ENCODE measurements around the gene MLKL.

DNA sequence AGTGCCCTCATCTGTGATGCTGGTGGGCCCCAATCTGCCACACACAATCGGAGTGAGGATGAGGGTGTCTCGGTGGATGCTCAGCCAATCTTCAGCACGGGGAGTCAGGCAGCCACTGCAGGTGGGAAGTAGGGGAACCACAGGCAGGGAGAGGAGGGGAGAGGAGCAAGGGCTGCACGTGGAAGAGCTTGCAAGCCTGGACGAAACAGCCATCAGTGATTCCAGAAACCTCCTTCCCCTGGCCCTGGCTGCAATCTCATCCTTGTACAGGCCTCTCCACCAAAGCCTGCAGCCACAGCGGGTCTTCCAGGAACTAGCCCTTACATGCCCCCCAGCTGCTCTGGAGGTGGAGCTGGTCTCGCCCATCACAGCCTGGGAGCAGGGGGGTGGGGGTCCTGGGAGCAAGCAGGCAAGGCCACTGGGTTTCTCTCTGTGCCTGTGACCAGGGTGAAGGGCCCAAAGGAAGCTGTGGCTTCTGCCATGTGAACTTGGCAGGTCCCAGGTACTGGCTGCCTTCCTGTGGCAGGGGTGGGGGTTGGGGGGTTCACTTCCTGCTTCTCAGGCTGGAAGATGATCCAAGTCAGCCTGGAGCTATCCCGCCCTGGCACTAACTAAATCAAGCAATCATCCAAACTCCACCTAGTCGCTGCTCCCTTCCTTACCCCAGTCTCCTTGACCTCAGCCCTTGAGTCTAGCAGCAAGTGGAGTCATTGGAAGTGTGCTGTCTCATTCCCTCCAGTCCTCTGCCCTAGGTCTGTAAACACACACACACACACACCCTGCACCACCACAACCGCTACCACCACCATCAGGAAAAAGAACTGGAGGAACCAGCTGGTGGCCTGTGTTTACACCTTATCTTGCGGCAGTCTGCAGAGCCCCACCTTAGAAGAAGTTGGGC lies 29.4 kb upstream of the MLKL start:
- TF ChIP-seq, protein P1, sequence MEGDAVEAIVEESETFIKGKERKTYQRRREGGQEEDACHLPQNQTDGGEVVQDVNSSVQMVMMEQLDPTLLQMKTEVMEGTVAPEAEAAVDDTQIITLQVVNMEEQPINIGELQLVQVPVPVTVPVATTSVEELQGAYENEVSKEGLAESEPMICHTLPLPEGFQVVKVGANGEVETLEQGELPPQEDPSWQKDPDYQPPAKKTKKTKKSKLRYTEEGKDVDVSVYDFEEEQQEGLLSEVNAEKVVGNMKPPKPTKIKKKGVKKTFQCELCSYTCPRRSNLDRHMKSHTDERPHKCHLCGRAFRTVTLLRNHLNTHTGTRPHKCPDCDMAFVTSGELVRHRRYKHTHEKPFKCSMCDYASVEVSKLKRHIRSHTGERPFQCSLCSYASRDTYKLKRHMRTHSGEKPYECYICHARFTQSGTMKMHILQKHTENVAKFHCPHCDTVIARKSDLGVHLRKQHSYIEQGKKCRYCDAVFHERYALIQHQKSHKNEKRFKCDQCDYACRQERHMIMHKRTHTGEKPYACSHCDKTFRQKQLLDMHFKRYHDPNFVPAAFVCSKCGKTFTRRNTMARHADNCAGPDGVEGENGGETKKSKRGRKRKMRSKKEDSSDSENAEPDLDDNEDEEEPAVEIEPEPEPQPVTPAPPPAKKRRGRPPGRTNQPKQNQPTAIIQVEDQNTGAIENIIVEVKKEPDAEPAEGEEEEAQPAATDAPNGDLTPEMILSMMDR (IDR thresholded peaks at IDR 0.05): no peak
- TF ChIP-seq POLR2A (IDR thresholded peaks at IDR 0.05): peak; percentile 39

Measured in transverse colon (tissue), 3 donors.